Germinal center (tissue), 1 donor: ENCODE data around the gene ARPC2.

Experiments used
- DNase-seq: peaks from one replicate; pipeline ENCODE4 v3.0.0; 2012; ENCODE audit warnings: mixed read lengths, low spot score

ARPC2 gene

DNA sequence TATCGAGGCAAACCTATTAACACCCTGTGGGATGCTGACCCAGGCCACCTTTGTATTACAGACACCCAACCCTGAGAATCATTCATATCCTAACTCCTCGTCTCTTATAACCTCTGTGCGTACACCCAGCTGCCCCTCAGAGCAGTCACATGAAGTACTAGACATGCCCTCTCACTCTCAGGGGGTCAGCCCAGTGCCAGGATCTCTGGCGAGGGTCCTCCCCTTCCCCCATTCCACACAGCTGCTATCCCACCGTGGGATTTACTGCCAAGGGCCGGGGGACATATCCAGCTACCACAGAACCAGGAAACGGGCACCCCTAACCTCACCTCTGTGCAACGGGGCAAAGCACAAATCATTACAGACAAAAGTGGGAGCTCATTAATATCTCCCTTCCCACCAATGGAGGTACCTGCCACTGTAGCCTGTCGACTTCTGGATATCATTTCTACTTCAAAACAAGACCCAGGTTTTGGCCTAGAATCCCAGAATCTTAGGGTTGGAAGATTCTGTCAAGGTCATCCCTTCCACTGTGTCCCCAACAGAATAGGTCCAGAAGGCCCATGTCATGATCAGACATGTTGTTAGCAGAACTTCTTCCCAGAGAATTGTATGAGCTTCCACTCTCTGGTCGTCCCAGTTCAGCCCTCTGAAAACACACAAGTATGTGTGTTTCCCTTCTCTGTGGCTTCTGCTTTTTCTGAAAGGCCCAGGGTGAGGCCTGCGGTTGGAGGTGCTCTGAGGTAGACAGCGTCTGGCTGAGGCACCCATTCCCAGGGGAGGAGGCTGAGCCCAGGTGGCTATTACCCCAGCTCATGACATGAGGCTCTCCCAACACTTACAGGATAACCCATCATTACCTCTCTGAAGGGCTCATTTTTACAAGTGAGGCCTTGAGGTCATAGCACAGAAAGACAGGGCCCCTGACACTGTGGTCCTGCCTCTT is 73.6 kb downstream of the ARPC2 start:
- DNase-seq = peak; percentile 87

DNA sequence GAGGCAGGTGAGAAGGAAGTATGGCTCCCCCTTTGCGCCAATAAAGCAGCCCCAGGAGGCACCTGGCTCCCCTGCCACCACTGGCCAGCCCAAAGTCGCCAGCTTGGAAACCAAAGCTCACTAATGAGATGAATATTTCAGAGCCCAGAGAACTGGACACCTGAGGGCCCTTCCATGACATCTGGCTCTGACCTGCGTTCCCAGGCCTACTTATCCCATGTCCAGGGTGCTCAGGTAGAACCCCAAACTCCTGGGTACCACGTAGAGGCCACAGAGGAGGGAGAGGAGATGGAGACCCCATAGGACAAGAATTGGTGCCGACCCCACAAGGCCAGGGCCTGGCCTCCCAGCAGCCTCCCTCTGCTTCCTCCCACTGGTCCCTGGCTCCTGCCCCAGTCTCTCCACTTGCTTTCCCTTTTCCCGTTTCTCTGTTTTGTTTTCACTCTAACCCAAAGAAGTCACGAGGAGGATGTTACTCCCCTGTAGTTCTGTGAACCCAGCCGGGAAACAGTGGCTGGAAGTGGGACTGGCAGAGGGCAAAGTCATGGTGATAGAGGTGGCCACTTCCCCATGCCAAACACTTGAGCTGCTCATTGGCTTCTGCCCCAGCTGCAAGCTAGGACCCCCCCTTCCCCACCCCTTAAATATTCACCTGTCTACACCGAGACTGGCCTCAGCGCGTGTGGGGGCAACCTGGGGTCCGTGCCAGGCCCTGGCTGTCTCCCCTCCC is 74.5 kb downstream of the ARPC2 start:
- DNase-seq = peak; percentile 59

DNA sequence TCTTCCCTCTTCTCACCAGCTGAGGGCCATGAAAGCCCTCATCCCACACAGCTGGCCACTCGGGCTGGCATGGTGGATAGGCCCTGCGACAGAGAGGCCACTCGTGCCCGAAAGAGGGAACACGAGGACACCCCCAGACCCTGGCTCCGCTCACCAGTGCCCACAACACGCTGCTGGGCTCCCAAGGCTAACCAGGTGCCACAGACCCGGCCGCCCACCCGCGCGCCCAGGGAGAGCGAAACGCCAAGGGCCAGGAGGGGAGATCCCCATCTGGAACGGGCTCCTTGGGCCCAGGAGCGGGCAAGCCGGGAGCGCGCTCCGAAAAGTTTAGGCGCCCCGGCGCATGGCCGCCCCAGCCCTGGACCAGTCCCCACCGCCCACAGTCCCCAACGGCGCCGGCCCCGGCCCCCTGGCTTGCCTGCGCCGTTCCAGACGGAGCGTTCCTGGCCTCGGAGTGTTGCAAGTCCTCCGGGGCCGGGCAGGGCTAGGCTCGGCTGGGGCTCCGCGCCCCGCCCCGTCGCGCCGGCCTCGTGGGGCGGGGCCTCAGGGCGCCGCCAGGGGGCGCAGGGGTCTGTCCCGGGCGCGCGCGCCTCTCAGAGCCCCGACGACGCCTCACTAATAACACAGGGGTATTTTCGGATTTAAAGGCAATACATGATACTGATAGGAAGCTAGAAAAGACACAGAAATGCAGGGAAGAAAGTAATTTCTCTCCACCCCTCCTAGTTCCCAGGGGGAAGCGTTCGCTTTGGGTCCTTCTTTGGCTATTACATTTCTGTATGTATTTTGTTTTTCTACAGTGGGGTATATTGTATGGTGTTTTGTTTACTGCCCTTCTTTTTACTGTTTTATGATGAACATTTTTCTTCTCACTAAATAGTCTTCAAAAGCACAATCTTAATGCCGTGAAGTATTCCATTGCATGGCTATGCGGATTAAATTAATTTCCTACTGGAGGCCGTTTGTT is 75.3 kb downstream of the ARPC2 start, which contains the start of gene TMBIM1:
Gene TMBIM1, minus strand, starts transcription at position 456 of the 967 bp plus-strand sequence. CDS start 10,362 bp downstream, outside the sequence.
- DNase-seq = peak; percentile 94

DNA sequence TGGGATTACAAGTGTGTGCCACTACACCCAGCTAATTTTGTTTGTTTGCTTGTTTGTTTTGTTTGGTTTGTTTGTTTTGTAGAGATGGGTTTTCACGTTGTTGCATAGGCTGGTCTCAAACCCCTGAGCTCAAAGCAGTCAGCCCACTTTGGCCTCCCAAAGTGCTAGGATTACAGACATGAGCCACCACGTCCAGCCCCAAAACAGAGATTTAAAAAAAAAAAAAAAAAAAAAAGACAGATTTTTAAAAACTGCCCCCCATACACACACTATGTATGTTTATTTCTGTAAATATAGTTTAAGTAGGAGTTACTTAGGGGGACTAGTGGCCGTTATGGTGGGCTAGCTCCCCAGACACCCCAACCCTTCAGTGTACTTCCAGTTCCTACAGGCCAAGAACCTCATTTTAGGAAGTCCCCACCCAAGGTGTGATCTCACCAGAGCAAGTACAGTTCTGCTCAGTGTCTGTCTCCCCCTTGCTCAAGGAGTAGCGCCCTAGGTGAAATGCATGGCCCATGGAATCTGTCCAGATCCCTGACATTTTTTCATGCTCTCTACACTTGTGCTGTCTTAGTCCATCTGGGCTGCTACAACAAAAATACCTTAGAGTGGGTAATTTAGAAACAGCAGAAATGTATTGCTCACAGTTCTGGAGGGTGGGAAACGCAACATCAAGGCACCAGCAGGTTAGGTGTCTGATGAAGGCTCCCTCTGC is 76.9 kb downstream of the ARPC2 start:
- no peak for DNase-seq

DNA sequence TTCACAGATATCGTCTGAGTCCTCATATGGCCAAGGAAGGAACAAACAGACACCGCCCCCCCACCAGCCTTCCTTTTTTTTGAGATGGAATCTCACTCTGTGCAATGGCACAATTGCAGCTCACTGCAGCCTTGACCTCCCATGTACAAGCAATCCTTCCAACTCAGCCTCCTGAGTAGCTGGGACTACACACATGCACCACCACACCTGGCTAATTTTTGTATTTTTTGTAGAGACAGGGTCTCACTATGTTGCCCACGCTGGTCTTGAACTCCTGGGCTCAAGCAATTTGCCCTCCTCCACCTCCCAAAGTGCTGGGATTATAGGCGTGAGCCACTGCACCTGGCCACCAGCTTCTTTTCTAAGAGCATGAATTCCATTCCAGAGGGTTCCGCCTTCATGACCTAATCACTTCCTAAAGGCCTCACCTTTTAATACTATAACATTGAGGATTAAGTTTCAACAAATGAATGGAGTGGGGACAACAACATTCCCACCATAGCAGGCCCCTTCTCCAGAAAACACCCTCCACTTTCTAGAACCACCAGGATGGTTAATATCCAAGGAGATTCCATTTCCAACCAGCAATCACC is 77.5 kb downstream of the ARPC2 start:
- DNase-seq = no peak

DNA sequence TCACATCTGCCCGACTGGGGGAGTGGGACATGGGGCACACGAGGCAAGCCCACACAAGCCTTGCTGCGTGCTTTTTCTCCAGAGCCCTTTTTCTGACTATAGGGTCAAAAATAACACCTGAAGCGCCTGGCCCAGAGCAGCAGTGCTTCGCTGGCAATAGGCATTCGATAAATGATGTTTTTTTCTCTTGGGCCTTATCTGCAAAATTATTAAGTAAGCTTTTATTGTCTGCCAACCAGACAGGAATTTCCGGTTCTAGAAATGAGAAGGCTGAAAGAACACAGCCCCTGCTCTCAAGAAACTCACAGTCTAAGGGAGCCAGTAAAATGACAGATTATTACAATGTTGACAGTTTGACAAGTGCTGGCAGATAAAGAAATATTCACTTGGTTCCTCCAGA is 78.0 kb downstream of the ARPC2 start:
- no peak for DNase-seq

DNA sequence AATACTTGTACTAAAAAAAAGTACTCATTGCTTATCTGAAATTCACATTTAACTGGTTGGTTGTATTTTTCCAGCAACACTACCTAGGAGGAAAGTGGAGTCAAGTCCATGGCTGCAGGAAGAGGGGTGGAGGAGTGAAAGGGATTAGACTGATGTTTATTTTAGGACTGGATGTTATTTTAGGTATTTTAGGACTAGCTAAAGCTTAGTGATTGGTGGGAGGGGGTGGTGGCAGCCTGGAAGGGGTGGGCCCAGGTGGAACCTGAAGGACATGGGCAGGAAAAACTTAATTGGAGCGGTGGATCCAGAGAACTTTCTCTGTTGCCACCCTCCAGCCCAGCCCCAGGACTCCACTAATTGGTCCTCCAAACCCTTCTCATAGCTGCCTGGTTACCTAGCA is 79.2 kb downstream of the ARPC2 start:
- no peak for DNase-seq

DNA sequence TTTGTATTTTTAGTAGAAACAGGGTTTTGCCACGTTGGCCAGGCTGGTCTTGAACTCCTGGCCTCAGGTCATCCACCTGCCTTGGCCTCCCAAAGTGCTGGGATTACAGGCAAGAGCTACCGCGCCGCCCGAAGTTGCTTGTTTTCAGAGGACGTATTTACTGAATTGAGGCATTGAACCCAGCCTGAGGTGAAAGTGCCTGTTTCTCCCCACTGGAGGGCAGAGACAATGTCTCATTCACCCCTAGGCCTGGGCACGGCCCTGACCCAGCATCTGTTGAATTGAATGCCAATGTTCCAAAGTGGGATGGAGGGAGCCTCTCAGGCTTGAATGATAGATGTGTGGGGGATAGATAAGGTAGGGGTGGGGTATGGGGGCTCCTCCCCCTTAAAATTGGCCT is 79.9 kb downstream of the ARPC2 start:
- DNase-seq = no peak

DNA sequence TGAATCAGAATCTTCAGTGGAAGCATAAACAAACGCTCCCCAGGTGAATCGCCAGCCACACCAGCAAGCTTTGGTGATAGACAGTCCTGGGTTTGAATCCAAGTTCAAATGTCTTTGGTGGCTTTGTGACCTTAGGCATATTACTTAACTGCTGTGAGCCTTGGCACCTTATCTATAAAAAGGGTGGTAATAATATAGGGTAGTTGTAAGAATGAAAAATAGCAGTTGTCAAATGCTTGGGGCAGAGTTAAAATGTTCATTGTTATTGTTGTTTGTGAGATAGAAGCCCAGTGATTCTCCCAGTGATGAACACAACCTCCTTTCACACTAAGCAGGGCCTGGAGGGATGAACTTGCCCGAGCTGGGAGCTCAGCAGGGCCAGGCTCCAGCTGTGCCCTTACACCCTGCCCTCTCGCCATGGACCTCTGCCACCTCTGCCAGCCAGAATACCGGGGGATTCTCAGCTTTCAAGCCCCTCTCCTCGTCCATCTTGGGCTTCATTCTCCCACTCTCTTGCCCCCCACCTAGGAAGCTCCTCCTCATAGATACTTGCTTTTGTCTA is 81.4 kb downstream of the ARPC2 start:
- no peak for DNase-seq

DNA sequence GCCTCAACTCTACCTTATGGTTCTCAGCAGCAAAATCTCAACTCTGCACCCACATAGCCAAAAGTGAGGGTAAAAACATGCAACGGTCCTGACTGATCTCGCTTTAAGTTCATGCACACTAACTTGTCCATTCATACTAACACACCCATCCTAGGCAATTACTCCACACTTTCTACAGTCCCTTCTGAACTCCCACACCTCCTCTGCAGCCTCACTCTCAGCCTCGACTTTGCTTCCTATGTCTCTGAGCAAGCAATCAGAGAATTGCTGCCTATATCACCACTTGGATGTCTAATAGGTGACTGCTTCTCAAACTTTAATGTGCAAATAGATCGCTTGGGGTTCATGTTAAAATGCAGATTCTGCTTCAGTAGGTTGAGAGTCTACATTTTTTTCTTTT is 83.2 kb downstream of the ARPC2 start:
- no peak for DNase-seq

DNA sequence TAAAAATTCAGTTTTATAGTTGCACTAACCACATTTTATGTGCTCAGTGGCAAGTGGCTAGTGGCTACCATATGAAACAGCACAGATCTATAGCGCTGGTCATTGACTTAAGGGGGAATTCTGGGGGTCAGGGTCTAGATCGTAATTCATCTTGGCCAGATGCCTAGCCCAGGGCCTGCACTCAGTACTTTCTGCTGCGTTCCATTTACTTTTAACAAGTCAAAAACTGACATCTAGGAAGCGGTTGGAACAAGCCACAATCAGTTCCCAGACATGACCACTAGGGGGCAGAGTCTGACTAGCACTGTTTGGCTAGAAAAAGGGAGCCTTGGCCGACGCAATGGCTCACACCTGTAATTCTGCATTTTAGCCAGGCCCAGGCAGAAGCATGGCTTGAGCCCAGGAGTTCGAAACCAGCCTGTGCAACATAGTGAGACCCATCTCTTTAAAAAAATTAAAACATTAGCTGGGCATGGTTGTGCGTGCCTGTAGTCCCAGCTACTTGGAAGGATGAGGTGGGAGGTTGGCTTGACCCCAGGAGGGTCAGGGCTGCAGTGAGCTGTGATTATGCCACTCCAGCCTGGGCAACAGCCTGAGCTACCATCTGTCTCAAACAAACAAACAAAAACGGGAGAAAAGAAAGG is 84.3 kb downstream of the ARPC2 start:
- peak; percentile 63 for DNase-seq
